ENCODE data around the gene PPM1J.
A peak's percentile ranks its signal among the peaks of the same experiment; 100 is the strongest.
"Not testable (repeated sequence)": the region's sequence is repeated elsewhere in the genome, so short reads cannot be mapped to it uniquely, and the experiment has no call there.

PPM1J gene

GRCh38 chr1:112721294-112721693 lies 6.2 kb upstream of the PPM1J start:
- DNase-seq, result not testable (repeated sequence)

- DNase-seq, result no peak
These were observed 5.7 kb upstream of the PPM1J start for GRCh38 chr1:112720800-112721199.

- DNase-seq, result no peak
These were observed 4.6 kb upstream of the PPM1J start for GRCh38 chr1:112719706-112720105.

GRCh38 chr1:112718691-112719418 lies 3.7 kb upstream of the PPM1J start:
- peak; percentile 79 for DNase-seq

DNA sequence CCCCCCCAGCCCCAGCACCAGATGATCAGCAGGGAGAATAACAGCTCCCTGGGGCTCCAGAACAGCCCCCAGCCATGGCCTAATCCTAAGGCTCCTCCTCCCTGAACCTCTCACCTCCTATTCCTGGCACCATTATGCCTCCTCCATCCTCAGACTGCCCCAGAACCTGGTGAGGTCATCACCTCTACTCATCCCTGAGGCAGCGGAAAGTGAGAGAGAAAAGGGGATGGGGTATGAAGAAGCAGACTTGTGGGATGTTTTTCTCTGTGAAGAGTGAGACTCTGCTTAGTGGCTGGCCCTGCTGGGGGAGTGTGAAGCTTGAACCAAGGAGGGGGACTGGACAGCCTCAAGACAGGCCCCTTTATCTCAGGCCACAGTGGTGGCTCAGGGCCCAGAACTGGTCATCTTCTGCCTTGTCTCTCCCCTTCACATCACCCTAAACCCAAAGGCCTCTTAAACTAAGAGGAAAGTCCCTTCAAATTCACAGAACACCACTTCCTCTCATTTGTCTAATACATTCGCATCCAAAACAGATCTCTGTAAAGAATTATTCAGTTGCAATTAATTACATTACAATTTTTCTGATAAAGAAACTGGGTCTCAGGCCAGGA lies 2.2 kb upstream of the PPM1J start:
- no peak for DNase-seq

GRCh38 chr1:112716133-112716720 lies 1.1 kb upstream of the PPM1J start:
- peak; percentile 91 for DNase-seq

DNA sequence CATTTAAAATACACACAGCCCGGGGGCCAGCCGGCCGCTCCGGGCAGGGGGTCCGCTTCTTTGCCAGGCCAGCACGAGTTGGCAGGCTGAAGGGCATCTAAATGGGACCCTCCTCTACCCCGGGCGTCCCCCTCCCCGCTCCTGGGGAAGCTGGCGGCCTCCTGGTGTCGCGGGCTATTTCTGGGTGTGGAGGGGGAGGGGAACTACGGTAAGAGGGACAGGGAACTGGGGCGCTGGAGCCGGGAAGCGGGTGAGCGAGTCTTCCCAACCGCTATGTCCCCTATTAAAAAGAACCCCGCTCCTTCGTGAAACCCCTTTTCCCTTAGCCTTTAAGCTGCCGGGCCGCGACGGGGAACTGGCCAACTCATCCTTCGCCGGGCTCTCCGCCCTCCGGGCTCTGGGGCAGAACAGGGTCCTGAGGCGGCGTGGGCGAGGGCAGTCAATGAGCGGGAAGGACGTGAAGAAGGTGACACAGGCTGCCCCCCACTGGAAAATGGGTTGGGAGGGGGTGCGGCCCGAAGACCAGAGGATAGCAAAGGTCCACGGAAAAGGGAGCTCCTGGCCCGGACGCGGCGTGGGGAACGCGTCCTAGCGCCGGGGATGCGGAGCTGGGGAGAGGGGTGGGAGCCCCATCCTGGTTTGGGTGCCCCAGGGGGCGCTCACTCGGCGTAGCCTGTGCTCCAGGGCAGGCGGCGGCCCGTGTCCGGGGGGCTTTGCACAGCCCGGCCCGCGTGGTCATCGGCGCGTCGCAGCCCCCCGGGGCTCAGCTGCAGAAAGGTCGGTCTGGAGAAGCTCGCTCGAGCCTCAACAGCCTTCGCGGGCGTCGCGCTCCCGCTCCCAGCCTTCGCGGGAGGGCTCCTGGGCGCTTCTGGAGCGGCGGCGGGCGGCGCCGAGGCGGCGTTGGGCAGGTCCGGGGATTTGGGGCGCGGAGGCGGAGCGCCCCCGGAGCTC lies 544 bp downstream of the PPM1J start:
- DNase-seq, result peak; percentile 35

DNA sequence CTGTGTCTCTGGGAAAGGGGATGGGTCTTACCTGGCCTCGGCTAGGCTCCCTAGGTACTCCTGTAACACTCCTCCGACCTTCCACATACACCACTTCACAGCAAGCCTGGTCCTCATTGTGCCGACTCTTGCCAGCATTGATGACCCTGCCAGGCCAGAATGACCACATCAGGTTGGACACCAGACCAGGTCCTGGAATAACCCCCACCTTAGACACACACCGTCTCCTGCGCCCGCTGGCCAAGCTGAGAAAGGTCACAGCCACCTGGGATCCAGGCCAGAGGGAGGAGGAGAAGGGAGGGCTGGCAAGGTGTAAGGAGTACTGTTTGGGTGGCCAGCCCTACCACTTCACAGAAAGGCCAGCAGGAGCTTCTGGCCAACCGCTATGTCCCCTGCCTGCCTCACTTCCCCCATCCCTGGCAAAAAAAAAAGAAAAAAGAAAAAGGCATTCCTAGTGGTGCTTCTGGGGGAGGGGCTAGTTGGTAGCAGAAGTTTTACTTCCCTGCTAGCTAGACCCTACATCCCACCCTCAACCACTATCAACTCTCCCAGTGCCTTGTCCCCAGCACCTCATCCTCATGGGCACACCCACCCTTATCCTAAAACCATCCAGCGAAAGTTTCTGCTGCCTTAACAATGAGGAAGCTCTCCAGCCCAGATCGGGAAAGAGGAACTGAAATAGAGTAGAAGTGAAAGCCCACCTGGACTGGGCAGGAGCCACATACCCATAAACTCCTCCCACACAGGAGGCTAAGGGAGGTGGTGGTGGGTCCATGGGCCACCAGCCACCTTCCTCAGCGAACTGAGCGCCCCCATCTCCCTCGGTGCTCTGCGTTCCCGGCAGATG lies 1.4 kb downstream of the PPM1J start:
- no peak for DNase-seq

GRCh38 chr1:112712701-112713128 lies 2.4 kb downstream of the PPM1J start:
- no peak for DNase-seq

DNA sequence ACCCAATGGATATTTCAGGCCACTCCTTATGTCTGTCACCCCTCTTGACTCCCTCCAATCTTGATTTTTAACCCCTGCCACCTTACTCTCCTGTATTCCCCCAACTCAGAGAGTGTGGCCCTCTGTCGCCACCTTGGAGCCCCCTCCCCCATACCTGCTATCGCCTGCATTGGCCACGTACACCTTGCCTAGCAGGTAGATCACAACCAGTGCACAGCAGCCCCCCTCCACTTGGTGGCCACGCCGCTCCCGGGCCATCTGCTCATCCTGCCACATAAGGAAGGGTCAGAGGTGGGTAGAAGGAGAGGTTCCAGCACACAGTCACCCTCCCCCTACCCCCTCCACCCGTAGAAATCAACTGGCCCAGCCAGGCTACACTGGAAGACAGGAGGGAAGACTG lies 2.9 kb downstream of the PPM1J start:
- no peak for DNase-seq

DNA sequence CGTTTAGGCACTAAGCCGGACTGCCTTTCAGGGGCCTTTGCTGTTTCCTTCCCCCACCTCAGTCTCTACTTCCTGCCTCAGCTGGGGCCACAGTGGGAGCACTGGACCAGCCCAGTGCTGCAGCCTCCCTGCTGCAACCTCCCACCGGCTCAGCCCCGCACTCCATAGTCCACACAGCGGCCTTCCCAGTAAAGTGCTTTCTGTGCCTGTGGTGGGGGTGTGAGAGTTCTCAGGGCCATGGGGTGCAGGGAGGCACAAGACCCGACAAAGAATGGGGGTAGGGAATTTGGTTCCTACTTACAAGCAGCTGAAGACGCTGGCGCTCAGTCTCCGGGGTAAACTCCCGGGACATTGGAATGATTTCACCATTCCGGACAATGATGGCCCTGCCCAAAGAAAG lies 3.5 kb downstream of the PPM1J start:
- no peak for DNase-seq

- DNase-seq, result no peak
These were observed 4.1 kb downstream of the PPM1J start for GRCh38 chr1:112711041-112711440.

GRCh38 chr1:112710586-112710985 lies 4.5 kb downstream of the PPM1J start:
- DNase-seq, result no peak

DNA sequence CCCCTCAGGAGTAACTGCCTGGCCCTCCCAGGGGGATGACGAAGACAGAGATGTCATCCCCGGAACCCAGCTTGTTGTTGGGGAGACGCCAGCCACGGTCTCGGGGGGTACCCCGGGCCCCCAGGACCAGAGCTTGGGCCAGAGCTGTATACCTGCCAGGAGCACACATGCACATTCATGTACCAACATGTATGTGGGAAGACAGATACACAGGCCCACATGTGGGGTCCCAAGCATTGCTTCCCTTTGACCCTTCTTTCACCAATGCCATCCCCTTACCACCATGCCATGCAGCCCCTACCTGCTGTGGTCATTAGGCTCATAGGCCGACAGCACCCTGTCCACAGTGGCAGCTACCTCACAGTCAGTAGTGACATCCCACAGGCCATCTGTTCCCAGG lies 5.0 kb downstream of the PPM1J start:
- DNase-seq, result no peak

- no peak for DNase-seq
These were observed 6.6 kb downstream of the PPM1J start for GRCh38 chr1:112708489-112708888.

GRCh38 chr1:112708002-112708448 lies 7.1 kb downstream of the PPM1J start:
- no peak for DNase-seq

- peak; percentile 91 for DNase-seq
These were observed 7.7 kb downstream of the PPM1J start for GRCh38 chr1:112707221-112708001.

DNA sequence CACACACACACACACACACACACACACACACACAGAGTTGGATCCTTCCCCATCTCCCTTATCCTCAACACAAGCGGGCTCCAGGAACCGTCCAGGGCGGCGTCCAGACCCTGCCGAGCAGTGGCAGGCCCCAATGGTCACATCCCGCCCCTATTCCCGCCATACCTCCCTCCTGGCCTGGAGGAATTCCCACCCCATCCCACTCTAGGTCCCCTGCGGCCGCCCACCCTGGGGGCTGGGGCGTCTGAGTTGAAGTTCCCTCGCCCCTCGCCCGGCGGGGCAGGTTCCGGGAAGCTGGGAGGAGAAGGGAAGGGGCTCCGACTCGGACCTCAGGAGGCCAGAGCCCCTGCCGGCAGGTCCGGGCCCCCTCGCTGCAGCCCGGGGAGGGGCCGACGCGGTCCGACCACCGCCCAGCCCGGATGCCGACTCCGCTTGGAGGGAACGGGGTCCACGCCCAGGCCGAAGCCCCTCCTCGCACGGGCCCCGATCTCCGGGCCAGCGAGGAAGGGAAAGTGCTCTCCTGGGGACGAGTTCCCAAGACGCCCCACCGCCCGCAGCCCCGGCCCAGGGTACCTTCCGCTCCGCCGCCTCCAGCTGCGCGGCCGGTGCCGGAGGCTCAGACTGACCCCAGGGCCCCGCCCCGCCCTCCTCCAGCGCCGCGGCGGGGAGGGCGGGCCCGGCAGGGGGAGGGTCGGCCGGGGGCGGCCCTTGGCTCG lies 8.5 kb downstream of the PPM1J start, which contains the start of gene RHOC:
Gene RHOC, minus strand, starts transcription at position 623 of the 716 bp plus-strand sequence. CDS start 3,328 bp downstream, outside the sequence.
- DNase-seq, result peak; percentile 78

GRCh38 chr1:112704934-112705627 lies 10.1 kb downstream of the PPM1J start:
- peak; percentile 99 for DNase-seq
